Measurements from ENCODE around the gene DMXL1.

GRCh38 chr5:119077444-119077843, 6.6 kb downstream of the DMXL1 start:
- TF ChIP-seq CTCF (IDR thresholded peaks at IDR 0.05) = no peak
- TF ChIP-seq EZH2 (IDR thresholded peaks at IDR 0.05) = no peak
